Measurements from ENCODE around the gene ALG12. TPM values are rescaled to one million over a fixed set of nuclear protein-coding genes. Genes with fewer than 3 reads are reported as not detected.

The ALG12 gene
- total and polyA plus RNA-seq, 2 of the 13 experiments (the other 11 are each of a cell fraction or from before 2014, with no cell fraction given): 7.8 to 15.8 TPM

GRCh38 chr22:49934160-49934890 lies 16.1 kb upstream of the ALG12 start (continued):
- TF ChIP-seq RORA (CRISPR knock-in tag; IDR thresholded peaks at IDR 0.05): no peak
- TF ChIP-seq ZNF432 (CRISPR knock-in tag; IDR thresholded peaks at IDR 0.05; ENCODE audit: borderline replicate concordance): no peak
- TF ChIP-seq HNRNPL (IDR thresholded peaks at IDR 0.05; ENCODE audit: low read depth, low read length): peak; percentile 76; the same call in 1 of the 2 replicates
- 0 out of 2 replicates have a peak, but pooled peaks have one; percentile 22 for TF ChIP-seq THAP11 (CRISPR knock-in tag; IDR thresholded peaks at IDR 0.05)
- TF ChIP-seq THRA (CRISPR knock-in tag; IDR thresholded peaks at IDR 0.05; ENCODE audit: borderline replicate concordance): peak; percentile 98
- no peak for TF ChIP-seq DR1 (CRISPR knock-in tag; IDR thresholded peaks at IDR 0.05)
- TF ChIP-seq SRSF1 (optimal IDR thresholded peaks at IDR 0.05; ENCODE audit: low read depth, low read length): peak; percentile 14
- 0 out of 2 replicates have a peak, but pooled peaks have one; percentile 49 for TF ChIP-seq ZBTB7B (CRISPR knock-in tag; IDR thresholded peaks at IDR 0.05)
- no peak for TF ChIP-seq AGO1 (IDR thresholded peaks at IDR 0.05; ENCODE audit: low read depth, low read length, poor library complexity, severe bottlenecking)
- 0 out of 2 replicates have a peak, but pooled peaks have one; percentile 14 for TF ChIP-seq ZSCAN21 (CRISPR knock-in tag; IDR thresholded peaks at IDR 0.05; ENCODE audit: borderline replicate concordance)
- no peak for TF ChIP-seq ZSCAN20 (CRISPR knock-in tag; IDR thresholded peaks at IDR 0.05; ENCODE audit: borderline replicate concordance)
- no peak for TF ChIP-seq HDAC1 (CRISPR knock-in tag; IDR thresholded peaks at IDR 0.05)
- TF ChIP-seq THAP8 (CRISPR knock-in tag; IDR thresholded peaks at IDR 0.05; ENCODE audit: borderline replicate concordance): no peak
- 0 out of 2 replicates have a peak, but pooled peaks have one; percentile 27 for TF ChIP-seq ARID5B (CRISPR knock-in tag; IDR thresholded peaks at IDR 0.05)
- peak; percentile 42; the same call in 1 of the 2 replicates for TF ChIP-seq ZBTB7A (CRISPR knock-in tag; IDR thresholded peaks at IDR 0.05)
- no peak for TF ChIP-seq ZNF629 (CRISPR knock-in tag; conservative IDR thresholded peaks at IDR 0.05)
- TF ChIP-seq JDP2 (CRISPR knock-in tag; IDR thresholded peaks at IDR 0.05; ENCODE audit: borderline replicate concordance): no peak
- TF ChIP-seq ZNF747 (CRISPR knock-in tag; IDR thresholded peaks at IDR 0.05; ENCODE audit: borderline replicate concordance): no peak
- TF ChIP-seq ATF4 (CRISPR knock-in tag; IDR thresholded peaks at IDR 0.05): no peak
